Naive thymus-derived CD8-positive, alpha-beta T cell (primary cell): ENCODE results near the gene CYFIP2. TPM values are rescaled to one million over a fixed set of nuclear protein-coding genes. Genes with fewer than 3 reads are reported as not detected.

Experiments used
- ATAC-seq, 2 donors: fragments of 150-1000 bp; cut with Tn5 transposase in 1 of 2; sonication (Bioruptor Pico), chemical (Tn5 transposase) in 1 of 2; 1 replicate in 1 of 2; 2 replicates in 1 of 2; pipeline ENCODE4 v1.10.0; 2021; ENCODE audit warnings: mild to moderate bottlenecking in 2 of 2, moderate library complexity in 2 of 2
- POLR2A ChIA-PET: fragments of 350-600 bp; sonication (Branson Sonifier 250); formaldehyde crosslinking; loops from one replicate; lab custom pipeline; 2021; ENCODE audit warnings: antibody characterized with exemption; lab: Charles Lee
- DNase-seq, 10 donors: peaks; one replicate each; pipeline versions ENCODE4 v3.0.0 to v3.0.0-alpha.2; 2020 to 2022
- H3K27ac Mint-ChIP-seq, 10 donors: one replicate each; pipeline ENCODE4 v1.8.0; 2020 to 2022; ENCODE audit warnings: mild to moderate bottlenecking in 10 of 10, mixed read lengths in 10 of 10, moderate library complexity in 4 of 10, inconsistent platforms in 1 of 10
- H3K27me3 Mint-ChIP-seq, 5 donors: one replicate each; pipeline ENCODE4 v1.8.0; 2021 to 2022; ENCODE audit warnings: mixed read lengths in 5 of 5
- H3K36me3 Mint-ChIP-seq, 3 donors: one replicate each; pipeline ENCODE4 v1.8.0; 2020 to 2022; ENCODE audit warnings: mixed read lengths in 3 of 3, mild to moderate bottlenecking in 2 of 3, inconsistent platforms in 1 of 3
- H3K4me1 Mint-ChIP-seq, 4 donors: one replicate each; pipeline ENCODE4 v1.8.0; 2021 to 2022; ENCODE audit warnings: mixed read lengths in 4 of 4
- H3K4me3 Mint-ChIP-seq, 10 donors: one replicate each; pipeline ENCODE4 v1.8.0; 2020 to 2022; ENCODE audit warnings: mild to moderate bottlenecking in 10 of 10, mixed read lengths in 10 of 10, moderate library complexity in 6 of 10, inconsistent platforms in 1 of 10
- H3K9me3 Mint-ChIP-seq, 9 donors: one replicate each; pipeline ENCODE4 v1.8.0; 2020 to 2022; ENCODE audit warnings: mixed read lengths in 9 of 9, mild to moderate bottlenecking in 3 of 9, inconsistent platforms in 1 of 9, moderate library complexity in 1 of 9
- polyA plus RNA-seq, 3 donors: library from polyadenylated mRNA; unstranded; fragments of 300-500 nt; fragmentation: Illumina TruSeq; gene quantifications; one replicate each; pipeline ENCODE4 v1.2.3, GENCODE V29; 2021
- total RNA-seq, 8 experiments: library from RNA in 2 of 8; stranded (reverse) in 2 of 8; gene quantifications; one replicate each; pipeline ENCODE4 v1.2.3 and lab custom pipeline; 2021 to 2026

Gene CYFIP2
- total RNA-seq = 100 to 1,000 TPM; 395 to 412 TPM
- 100 to 1,000 TPM; 417 to 668 (median 506) TPM for polyA plus RNA-seq
- total RNA-seq (lab: John Stamatoyannopoulos, UW) = 248 to 600 (median 494) reads per million in 6 experiments

DNA sequence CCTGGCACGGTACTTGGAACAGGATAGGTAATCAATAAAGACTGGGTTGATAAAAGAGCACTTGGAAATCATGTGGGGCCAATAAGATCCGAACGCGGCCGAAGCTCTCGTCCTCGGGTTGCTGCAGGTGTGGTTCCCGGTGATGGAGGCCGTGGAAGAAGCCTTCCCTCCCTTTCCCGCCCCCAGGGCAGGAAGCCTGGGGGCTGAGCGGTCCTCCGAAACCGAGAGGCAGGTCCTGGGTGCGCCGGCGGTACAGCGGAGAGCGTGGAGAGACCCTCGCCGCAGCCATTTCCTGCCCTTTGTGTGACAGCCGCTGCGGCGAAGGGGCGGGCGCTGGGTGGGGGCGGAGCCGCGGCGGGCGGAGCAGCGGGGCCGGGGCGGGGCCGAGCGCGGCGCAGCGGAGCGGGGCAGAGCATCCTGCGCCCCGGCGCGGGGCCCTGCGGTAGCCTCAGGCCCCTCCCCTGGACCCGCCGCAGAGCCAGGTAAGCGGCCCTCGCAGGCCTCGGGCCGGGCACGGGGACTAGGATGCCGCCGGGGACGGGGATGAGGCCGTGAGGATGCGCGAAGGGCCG, at the start of gene CYFIP2:
TSS of gene CYFIP2 (plus strand) at position 410 of the 572 bp plus-strand sequence. CDS start 19,239 bp downstream, outside the sequence.
- ATAC-seq = peak; percentile 81 to 85
- H3K27ac Mint-ChIP-seq = peak within 1 kb of the TSS; percentile 97 to 99 (median 98)
- H3K4me3 Mint-ChIP-seq = peak within 1 kb of the TSS; percentile 93 to 98 (median 96)
- no peaks in the 10 kb centered on the region for H3K27me3 Mint-ChIP-seq
- H3K9me3 Mint-ChIP-seq = no peaks in the 10 kb centered on the region
- peak; percentile 79 to 91 (median 86) for DNase-seq
- peaks cover 47 to 77% (median 74%) of the 10 kb centered on the region in 4 donors for H3K4me1 Mint-ChIP-seq
- H3K36me3 Mint-ChIP-seq = peaks cover 7 to 17% (median 7%) of the 10 kb centered on the region in 3 donors
- POLR2A ChIA-PET = interaction anchor here (1.0 to 6.3 kb wide), 14 partner anchors 7 to 123 kb away, joined by 3 to 46 read pairs (median 22); partner anchors contain the start of genes ITK and MED7

DNA sequence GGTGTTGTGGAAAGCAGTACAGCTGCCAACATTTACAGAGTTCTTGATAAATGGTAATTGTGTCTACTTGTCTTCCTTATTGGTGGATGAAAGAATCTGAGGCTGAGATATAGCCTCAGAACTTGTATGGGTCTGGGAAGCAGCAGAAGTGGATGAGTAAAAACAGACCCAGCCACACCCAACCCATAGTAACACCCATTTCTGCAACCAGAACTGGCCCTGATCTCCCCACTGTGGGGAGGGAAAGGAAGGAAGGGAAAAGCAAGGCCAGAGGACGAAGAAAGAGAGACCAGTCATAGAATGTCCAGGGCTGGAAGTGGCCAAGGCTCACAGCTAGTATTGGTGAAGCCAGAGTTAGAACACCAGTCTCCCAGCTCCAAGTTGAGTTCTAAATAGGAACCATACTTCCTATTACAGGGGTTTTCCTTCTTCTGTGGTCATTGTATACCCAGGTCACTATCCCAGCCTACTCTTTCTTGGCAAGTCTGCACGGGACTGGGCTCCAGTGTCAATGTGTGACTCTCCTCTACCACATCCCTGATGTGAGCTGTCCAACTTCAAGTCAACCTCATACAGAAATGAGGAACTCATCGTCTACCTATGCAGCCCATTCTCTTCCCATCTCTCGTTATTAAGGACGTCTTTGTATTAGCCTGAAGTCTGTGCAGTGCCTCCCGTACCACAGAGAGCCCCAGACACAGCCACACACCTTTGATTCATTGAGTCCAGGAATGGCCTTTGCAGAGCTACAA, 49.4 kb upstream of the CYFIP2 start:
- Mint-ChIP-seq H3K36me3 (peaks cover 31 to 95% (median 77%) of the 10 kb centered on the region in 3 donors), H3K27ac (peak overlapping the region; percentile 88 to 98 (median 94))
- no peak for DNase-seq

DNA sequence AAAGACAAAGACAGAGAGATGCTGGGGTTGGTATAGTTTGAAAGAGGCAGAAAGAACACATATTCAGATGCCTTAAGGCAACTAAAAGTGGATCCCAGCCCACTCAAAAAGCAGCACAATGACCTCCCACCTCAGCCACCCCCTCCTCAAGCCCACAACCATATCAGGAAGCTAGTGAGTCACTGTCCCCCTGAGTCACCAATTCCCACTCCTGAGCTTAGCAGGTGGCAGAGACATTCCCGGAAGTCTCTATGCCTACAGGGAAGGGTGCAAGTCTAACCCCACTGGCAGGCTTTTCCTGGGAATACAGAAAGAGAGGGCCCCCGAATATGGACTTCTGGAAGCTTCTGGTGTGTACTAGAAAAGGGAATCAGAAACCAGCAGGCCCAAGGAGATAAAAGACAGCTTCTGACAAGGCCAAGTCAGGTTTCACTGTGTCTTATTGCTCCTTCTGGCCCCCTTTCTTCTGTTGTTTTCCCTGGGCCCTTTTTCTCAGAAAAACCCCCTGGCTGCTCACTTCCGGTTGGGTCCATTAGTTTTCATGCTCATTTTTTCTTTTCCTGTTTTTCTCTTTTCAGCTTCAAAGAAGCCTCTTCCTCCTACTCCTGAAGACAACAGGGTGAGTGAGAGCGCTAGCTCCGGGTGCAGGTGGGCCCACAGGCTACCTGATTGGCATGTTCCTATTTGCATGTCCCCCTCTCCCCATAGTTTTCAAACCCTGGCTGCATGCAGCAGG, 48.5 kb upstream of the CYFIP2 start:
- H3K4me3 Mint-ChIP-seq = peak overlapping the region; percentile 61 to 82 (median 75)
- H3K9me3 Mint-ChIP-seq = no peaks in the 10 kb centered on the region
- peak; percentile 35 to 36 for ATAC-seq
- peak in 7 of 10 donors; percentile 10 to 57 (median 45) for DNase-seq
- peak overlapping the region; percentile 88 to 98 (median 92) for H3K27ac Mint-ChIP-seq
- H3K4me1 Mint-ChIP-seq = peaks cover 56 to 95% (median 93%) of the 10 kb centered on the region in 4 donors
- POLR2A ChIA-PET = interaction anchor here (1.1 to 35.8 kb wide), 16 partner anchors 8 to 91 kb away, joined by 3 to 990 read pairs (median 6); partner anchors contain the start of genes GARIN3, ITK and MED7
- H3K27me3 Mint-ChIP-seq = no peaks in the 10 kb centered on the region
- H3K36me3 Mint-ChIP-seq = peaks cover 27 to 95% (median 73%) of the 10 kb centered on the region in 3 donors

More for the DNA sequence above, 49.4 kb upstream of the CYFIP2 start:
- no peak for ATAC-seq
- peak overlapping the region; percentile 62 to 82 (median 75) for H3K4me3 Mint-ChIP-seq
- peaks cover 53 to 95% (median 93%) of the 10 kb centered on the region in 4 donors for H3K4me1 Mint-ChIP-seq
- no peaks in the 10 kb centered on the region for H3K27me3 Mint-ChIP-seq
- H3K9me3 Mint-ChIP-seq = no peaks in the 10 kb centered on the region
- POLR2A ChIA-PET = interaction anchor here (1.1 to 35.8 kb wide), 15 partner anchors 7 to 92 kb away, joined by 3 to 990 read pairs (median 6); partner anchors contain the start of genes GARIN3, ITK and MED7

DNA sequence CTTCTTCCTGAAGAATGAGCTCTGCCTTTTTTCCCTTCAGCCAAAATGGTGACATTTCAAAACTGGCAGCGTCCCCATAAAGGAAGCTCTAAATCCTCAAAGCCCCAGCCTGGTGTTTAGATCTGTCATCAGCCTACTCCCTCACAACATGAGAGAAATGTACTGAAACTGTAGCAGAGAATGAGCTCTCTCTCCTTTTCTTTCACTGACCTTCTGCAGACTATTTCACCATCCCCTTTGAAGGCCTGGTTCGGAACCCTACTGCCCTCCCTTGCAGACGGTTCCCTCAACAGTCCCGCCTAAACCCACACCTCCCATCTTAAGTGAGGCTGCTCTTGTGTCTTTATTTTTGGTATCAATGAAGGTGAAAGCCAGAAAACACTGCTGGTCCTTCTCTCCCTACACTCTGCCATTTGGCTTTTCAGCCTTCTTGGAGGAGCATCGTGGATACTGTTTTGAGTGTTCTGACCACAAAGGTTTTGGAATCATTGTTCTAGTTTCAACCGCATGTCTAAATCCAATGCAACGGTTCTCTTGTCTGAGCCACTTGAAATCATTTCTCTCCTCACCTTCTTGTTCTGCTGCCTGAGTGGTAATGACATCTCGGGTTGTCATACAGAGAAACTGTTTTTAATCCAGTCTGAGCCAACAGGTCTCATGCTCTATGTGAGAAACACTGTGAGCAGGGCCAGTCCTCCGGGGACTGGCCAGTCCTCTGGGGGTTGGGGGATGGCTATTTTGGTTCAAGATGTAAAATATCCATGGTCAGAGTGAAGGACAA, 46.2 kb upstream of the CYFIP2 start:
- POLR2A ChIA-PET = interaction anchor here (0.6 to 35.8 kb wide), 6 partner anchors 14 to 255 kb away, joined by 7 to 990 read pairs (median 12); partner anchors contain the start of genes GARIN3 and ITK
- H3K4me1 Mint-ChIP-seq = peaks cover 53 to 88% (median 84%) of the 10 kb centered on the region in 4 donors
- H3K36me3 Mint-ChIP-seq = peaks cover 28 to 93% (median 70%) of the 10 kb centered on the region in 3 donors
- peak overlapping the region; percentile 81 to 98 (median 90) for H3K27ac Mint-ChIP-seq
- no peak for ATAC-seq
- H3K4me3 Mint-ChIP-seq = peak overlapping the region in 9 of 10 donors; percentile 27 to 77 (median 46)
- no peak for DNase-seq
- no peaks in the 10 kb centered on the region for H3K9me3 Mint-ChIP-seq
- H3K27me3 Mint-ChIP-seq = no peaks in the 10 kb centered on the region

DNA sequence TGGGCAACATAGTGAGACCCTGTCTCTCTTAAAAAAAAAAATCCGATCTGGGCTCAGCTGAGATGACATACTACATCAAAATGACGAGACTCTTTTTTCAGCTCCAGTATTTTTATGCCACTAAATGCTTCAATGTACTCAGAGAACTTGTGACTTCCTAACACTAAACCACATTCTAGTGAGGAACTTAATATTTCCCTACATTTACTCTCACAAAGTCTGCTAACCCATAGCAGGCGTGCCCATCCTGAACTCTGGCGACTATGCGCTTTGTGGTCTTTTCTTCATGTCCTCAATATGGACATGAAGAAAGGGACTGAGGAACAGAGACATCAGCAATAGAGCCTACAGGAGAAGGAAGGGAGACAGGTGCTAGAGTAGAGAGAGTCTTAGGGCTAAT, 44.0 kb upstream of the CYFIP2 start:
- POLR2A ChIA-PET = interaction anchor here (0.8 to 35.8 kb wide), 7 partner anchors 10 to 73 kb away, joined by 3 to 990 read pairs (median 4); partner anchors contain the start of genes GARIN3 and ITK
- Mint-ChIP-seq H3K4me1 (peaks cover 43 to 87% (median 77%) of the 10 kb centered on the region in 4 donors), H3K4me3 (peak overlapping the region; percentile 55 to 88 (median 72)), H3K36me3 (peaks cover 20 to 94% (median 68%) of the 10 kb centered on the region in 3 donors), H3K9me3 (no peaks in the 10 kb centered on the region), H3K27ac (peak overlapping the region; percentile 75 to 98 (median 96)), H3K27me3 (no peaks in the 10 kb centered on the region)
- DNase-seq (no peak), ATAC-seq (peak; percentile 10 to 15)

DNA sequence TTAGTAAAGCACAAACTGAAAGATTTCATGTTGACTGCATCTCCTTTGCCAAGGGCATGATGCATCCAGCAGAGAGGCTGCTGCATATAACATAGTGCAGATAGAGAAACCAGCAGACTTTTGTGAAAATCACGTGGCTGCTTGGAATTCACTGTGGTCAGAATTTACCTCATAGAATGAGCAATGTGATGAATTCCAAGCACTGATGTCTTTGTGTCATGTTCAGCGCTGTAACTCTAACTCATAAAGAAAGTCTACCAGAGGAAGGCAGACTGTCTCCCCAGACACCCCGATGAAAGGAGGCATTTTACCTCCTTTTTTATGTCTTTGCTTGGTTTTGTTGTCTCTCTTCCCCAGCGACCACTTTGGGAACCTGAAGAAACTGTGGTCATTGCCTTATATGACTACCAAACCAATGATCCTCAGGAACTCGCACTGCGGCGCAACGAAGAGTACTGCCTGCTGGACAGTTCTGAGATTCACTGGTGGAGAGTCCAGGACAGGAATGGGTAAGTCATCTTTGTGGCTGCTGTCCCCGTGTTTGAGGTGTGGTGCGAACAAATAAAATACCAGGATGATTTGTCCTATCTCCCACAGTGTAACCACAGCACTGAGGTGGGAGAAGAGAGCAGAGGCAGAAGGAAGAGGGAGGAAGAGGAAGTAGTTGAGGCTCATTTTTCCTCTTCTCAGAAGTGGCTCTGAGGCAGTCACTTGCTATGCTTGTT, 43.3 kb upstream of the CYFIP2 start:
- Mint-ChIP-seq H3K4me1 (peaks cover 40 to 86% (median 72%) of the 10 kb centered on the region in 4 donors), H3K9me3 (no peaks in the 10 kb centered on the region), H3K27me3 (no peaks in the 10 kb centered on the region), H3K27ac (peak overlapping the region; percentile 75 to 98 (median 96)), H3K36me3 (peaks cover 19 to 92% (median 66%) of the 10 kb centered on the region in 3 donors), H3K4me3 (peak overlapping the region; percentile 55 to 88 (median 72))
- DNase-seq = peak in 8 of 10 donors; percentile 33 to 73 (median 54)
- ATAC-seq = peak; percentile 68 to 78
- POLR2A ChIA-PET = interaction anchor here (0.6 to 35.8 kb wide), 7 partner anchors 11 to 76 kb away, joined by 3 to 990 read pairs (median 4); partner anchors contain the start of genes GARIN3 and ITK

DNA sequence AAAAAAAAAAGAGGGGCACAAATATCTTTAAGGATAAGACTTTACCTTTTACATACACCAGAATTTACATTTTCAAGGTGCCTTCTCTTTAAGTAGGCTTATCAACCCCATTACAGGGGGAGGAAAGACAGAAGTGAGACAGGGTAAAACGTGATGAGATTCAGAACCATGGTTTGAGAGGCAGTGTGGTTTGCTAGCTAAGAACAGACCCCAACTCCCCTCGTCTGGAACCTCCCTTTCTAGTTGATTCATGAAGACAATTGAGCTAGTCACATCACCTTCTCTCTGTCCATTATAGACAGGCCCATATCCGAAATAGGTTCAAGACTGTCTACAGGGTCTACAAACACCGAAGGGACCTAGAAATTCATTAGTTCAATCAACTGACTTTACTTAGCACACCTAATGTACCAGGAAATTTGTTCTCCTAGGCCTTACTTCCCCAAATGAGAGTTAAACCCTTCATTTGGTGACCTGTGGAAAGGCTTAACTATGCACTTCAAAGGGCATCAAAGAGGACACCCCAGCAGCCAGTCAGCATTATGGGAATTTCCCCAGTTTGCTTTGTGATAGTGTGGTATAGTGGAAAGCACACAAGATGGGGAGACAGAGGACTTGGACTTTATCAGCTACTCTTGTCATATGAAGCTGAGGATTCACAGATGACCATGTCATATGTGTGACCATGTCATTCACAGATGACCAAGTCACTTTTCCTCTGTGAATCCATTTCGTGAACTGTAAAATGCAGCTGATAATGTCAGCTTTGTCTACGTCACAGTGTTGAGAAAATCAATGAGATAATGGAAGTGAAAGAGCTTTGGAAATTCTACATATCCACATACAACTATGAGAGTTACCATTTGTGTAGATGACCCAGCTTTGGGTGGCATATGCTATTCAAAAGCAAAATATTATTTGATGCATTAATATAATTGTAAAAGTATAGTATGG, 40.2 kb upstream of the CYFIP2 start:
- peak overlapping the region in 9 of 10 donors; percentile 2 to 66 (median 33) for H3K4me3 Mint-ChIP-seq
- ATAC-seq = peak; percentile 23 to 24
- no peaks in the 10 kb centered on the region for H3K27me3 Mint-ChIP-seq
- H3K36me3 Mint-ChIP-seq = peaks cover 15 to 89% (median 49%) of the 10 kb centered on the region in 3 donors
- peak in 1 of 10 donors; percentile 32 for DNase-seq
- POLR2A ChIA-PET = interaction anchor here (0.7 to 4.0 kb wide), 11 partner anchors 8 to 83 kb away, joined by 3 to 16 read pairs (median 5); partner anchors contain the start of gene MED7
- H3K9me3 Mint-ChIP-seq = no peaks in the 10 kb centered on the region
- H3K27ac Mint-ChIP-seq = peak overlapping the region; percentile 65 to 92 (median 82)
- peaks cover 25 to 69% (median 46%) of the 10 kb centered on the region in 4 donors for H3K4me1 Mint-ChIP-seq

DNA sequence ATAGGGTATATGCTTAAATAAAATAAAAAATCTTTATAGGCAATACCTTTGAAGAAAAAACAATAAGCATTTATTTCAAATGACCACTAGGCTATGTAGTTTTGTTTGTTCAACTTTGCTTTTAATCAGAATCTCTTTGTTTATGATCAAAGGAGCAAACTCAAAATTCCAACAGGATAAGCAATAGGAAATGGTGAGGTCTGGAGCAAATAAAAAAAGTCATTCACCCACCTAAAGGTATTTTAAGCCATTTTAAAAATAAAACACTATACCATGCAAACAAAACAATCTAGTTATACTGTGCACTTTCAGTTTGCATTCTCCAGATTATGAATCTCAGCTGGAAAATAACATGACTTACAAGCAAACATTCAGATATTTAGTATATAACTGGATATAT, 35.3 kb upstream of the CYFIP2 start:
- POLR2A ChIA-PET = interaction anchor here (1.1 to 1.3 kb wide), 3 partner anchors 14 to 26 kb away, joined by 3 to 6 read pairs (median 4); no protein-coding TSS in a partner anchor
- DNase-seq (no peak), ATAC-seq (no peak)
- Mint-ChIP-seq H3K36me3 (peaks cover 18 to 92% (median 50%) of the 10 kb centered on the region in 3 donors), H3K27me3 (no peaks in the 10 kb centered on the region), H3K9me3 (no peaks in the 10 kb centered on the region), H3K4me3 (no peak overlapping the region), H3K27ac (peak overlapping the region in 7 of 10 donors; percentile 36 to 91 (median 80)), H3K4me1 (peaks cover 20 to 69% (median 52%) of the 10 kb centered on the region in 4 donors)

DNA sequence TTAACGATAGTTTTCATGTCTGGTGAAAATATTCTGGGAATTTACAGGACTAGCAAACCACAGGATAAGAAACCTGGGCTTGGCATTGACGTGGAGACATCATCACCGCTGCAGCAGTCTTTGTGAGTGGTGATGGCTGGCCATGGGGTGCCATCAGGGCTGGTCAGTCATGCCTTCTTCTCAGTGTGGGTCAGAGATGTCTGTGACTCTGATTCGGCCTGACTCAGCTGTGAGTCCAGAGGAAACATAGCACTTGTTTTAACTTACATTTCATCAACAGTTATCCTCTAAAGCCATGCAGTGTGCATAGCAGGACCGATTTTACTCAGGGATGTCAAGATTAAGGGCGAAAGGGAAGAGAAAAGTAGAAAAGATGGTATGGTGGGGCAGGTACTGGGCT, 33.2 kb upstream of the CYFIP2 start:
- H3K9me3 Mint-ChIP-seq = no peaks in the 10 kb centered on the region
- H3K4me1 Mint-ChIP-seq = peaks cover 18 to 60% (median 53%) of the 10 kb centered on the region in 4 donors
- DNase-seq (no peak), ATAC-seq (no peak)
- POLR2A ChIA-PET = interaction anchor here (0.6 to 1.1 kb wide), 5 partner anchors 12 to 74 kb away, joined by 3 to 5 read pairs (median 4); no protein-coding TSS in a partner anchor
- H3K36me3 Mint-ChIP-seq = peaks cover 14 to 94% (median 42%) of the 10 kb centered on the region in 3 donors
- no peaks in the 10 kb centered on the region for H3K27me3 Mint-ChIP-seq
- H3K4me3 Mint-ChIP-seq = peak overlapping the region in 7 of 10 donors; percentile 20 to 62 (median 40)
- peak overlapping the region; percentile 76 to 96 (median 90) for H3K27ac Mint-ChIP-seq
